K562 (cell line): Measurements from ENCODE around the gene HGS. TPM values are rescaled to one million over a fixed set of nuclear protein-coding genes. Genes with fewer than 3 reads are reported as not detected.

Experiments used
- ATAC-seq: fragments of 200-7000 bp; cut with Tn5 transposase; 3 replicates; pipeline ENCODE4 v1.9.1; 2020; ENCODE audit warnings: moderate library complexity
- BruUV-seq: library from RNA; stranded (reverse); fragments of 400-500 nt; replicated peaks from 2 replicates; lab custom pipeline; 2021; lab: Mats Ljungman, UMichigan
- CTCF ChIA-PET: fragments of 300-600 bp; formaldehyde crosslinking; extraction: SDS; loops from one replicate; lab custom pipeline; 2021; ENCODE audit warnings: low intra/inter-chr PET ratio; lab: Yijun Ruan, JAX
- POLR2A ChIA-PET: fragments of 300-600, 350-650 bp; sonication (Branson Sonifier 250); formaldehyde crosslinking; extraction: SDS; loops from one replicate; lab custom pipeline; 2021; ENCODE audit warnings: antibody characterized with exemption, inconsistent platforms; lab: Yijun Ruan, JAX
- DNase-seq, 4 experiments: peaks; one replicate each; pipeline versions ENCODE4 v3.0.0 to v3.0.0-alpha.2; 2011 to 2018; ENCODE audit warnings: low spot score in 3 of 4, mixed read lengths in 3 of 4; ENCODE audit errors: extremely low read depth in 1 of 4
- FAIRE-seq: peaks from 2 replicates; lab custom pipeline; 2011; peaks lifted over from hg19 to GRCh38; lab: Jason Lieb, UNC
- H2AFZ ChIP-seq: 2 replicates; pipeline ENCODE4 v1.6.0; 2011; ENCODE audit warnings: low read depth, low read length, control low read depth, inconsistent platforms
- H3K27ac ChIP-seq: fragments of 200-600 bp; 3 replicates; pipeline ENCODE4 v1.8.0; 2011; ENCODE audit warnings: low read depth, mild to moderate bottlenecking, control low read depth, inconsistent platforms, low read length, moderate library complexity, mixed read lengths; ENCODE audit errors: extremely low read depth
- H3K27me3 ChIP-seq, 2 experiments: fragments of 300-600 bp in 1 of 2; 2 replicates in 1 of 2; 3 replicates in 1 of 2; pipeline versions ENCODE4 v1.6.0 to v1.8.0; 2011; ENCODE audit warnings: inconsistent platforms in 2 of 2, low read length in 2 of 2, mild to moderate bottlenecking in 1 of 2, mixed read lengths in 1 of 2, moderate library complexity in 1 of 2; ENCODE audit not compliant: control insufficient read depth in 2 of 2, insufficient read depth in 2 of 2
- H3K36me3 ChIP-seq: fragments of 300-600 bp; 3 replicates; pipeline ENCODE4 v1.8.0; 2011; ENCODE audit warnings: mild to moderate bottlenecking, low read length, inconsistent platforms; ENCODE audit not compliant: control insufficient read depth, insufficient read depth
- H3K4me1 ChIP-seq, 2 experiments: fragments of 200-600 bp in 1 of 2; replicated peaks in 1 of 2; 2 replicates in 1 of 2; 3 replicates in 1 of 2; pipeline versions ENCODE4 v1.5.1 to v1.8.0; 2011; ENCODE audit warnings: inconsistent platforms in 2 of 2, low read length in 2 of 2, mild to moderate bottlenecking in 1 of 2, mixed read lengths in 1 of 2, moderate library complexity in 1 of 2; ENCODE audit not compliant: control insufficient read depth in 2 of 2, insufficient read depth in 2 of 2
- H3K4me2 ChIP-seq: 2 replicates; pipeline ENCODE4 v1.6.1; 2011; ENCODE audit warnings: low read length, control low read depth, inconsistent platforms, mixed read lengths; ENCODE audit not compliant: insufficient read depth
- H3K4me3 ChIP-seq: fragments of 200-600 bp; sonication (generic), shearing (Covaris generic); 2 replicates; pipeline ENCODE4 v1.5.1; 2016; ENCODE audit warnings: control low read depth, inconsistent platforms
- H3K79me2 ChIP-seq: fragments of 200-600 bp; 3 replicates; pipeline ENCODE4 v1.8.0; 2011; ENCODE audit warnings: low read length, inconsistent platforms; ENCODE audit not compliant: control insufficient read depth, insufficient read depth
- H3K9ac ChIP-seq, 2 experiments: 2 replicates each; pipeline versions ENCODE4 v1.6.0 to v1.6.1; 2011; ENCODE audit warnings: low read depth in 2 of 2, low read length in 2 of 2, control low read depth in 1 of 2, inconsistent platforms in 1 of 2, mild to moderate bottlenecking in 1 of 2, mixed read lengths in 1 of 2; ENCODE audit not compliant: insufficient read depth in 1 of 2
- H3K9me1 ChIP-seq: one replicate; pipeline ENCODE4 v1.6.0; 2011; ENCODE audit warnings: inconsistent platforms, mild to moderate bottlenecking, low read length, moderate library complexity; ENCODE audit not compliant: control insufficient read depth, insufficient read depth
- H3K9me3 ChIP-seq: replicated peaks from 2 replicates; pipeline ENCODE4 v1.5.1; 2011; ENCODE audit warnings: low read depth, low read length, inconsistent platforms; ENCODE audit not compliant: control insufficient read depth, insufficient read depth
- H4K20me1 ChIP-seq: replicated peaks from 2 replicates; pipeline ENCODE4 v1.6.1; 2011; ENCODE audit warnings: low read length, inconsistent platforms, mixed read lengths; ENCODE audit not compliant: control insufficient read depth, insufficient read depth
- CBFA2T2 ChIP-seq: fragments of 450-650 bp; conservative IDR thresholded peaks from 2 replicates; pipeline ENCODE4 v1.6.1; 2017; ENCODE audit warnings: mild to moderate bottlenecking
- CBFA2T3 ChIP-seq: fragments of 450-650 bp; IDR thresholded peaks from 2 replicates; pipeline ENCODE4 v1.6.1; 2017
- CC2D1A ChIP-seq: fragments of 450-650 bp; IDR thresholded peaks from 2 replicates; pipeline ENCODE4 v1.6.1; 2017; ENCODE audit warnings: mild to moderate bottlenecking
- CEBPB ChIP-seq: fragments of 450-650 bp; IDR thresholded peaks from 2 replicates; pipeline ENCODE4 v1.6.1; 2016; ENCODE audit warnings: missing genetic modification characterization, missing compliant biosample characterization
- ELF1 ChIP-seq: fragments of 200-800 bp; sonication (Bioruptor generic); IDR thresholded peaks from 2 replicates; pipeline ENCODE4 v1.6.1; 2016; ENCODE audit warnings: missing genetic modification characterization, missing compliant biosample characterization
- ESRRA ChIP-seq: fragments of 450-650 bp; IDR thresholded peaks from 2 replicates; pipeline ENCODE4 v1.6.1; 2014; ENCODE audit warnings: low read depth, mild to moderate bottlenecking, moderate library complexity, borderline replicate concordance
- HDAC2 ChIP-seq: fragments of 450-650 bp; IDR thresholded peaks from 2 replicates; pipeline ENCODE4 v1.6.1; 2016; ENCODE audit warnings: mild to moderate bottlenecking
- JUND ChIP-seq, 2 experiments: IDR thresholded peaks; 2 replicates in 1 of 2; 3 replicates in 1 of 2; pipeline ENCODE4 v1.6.1; 2011; ENCODE audit warnings: borderline replicate concordance in 2 of 2, low read depth in 2 of 2, low read length in 2 of 2, improper control_type of control experiment in 1 of 2, missing biosample characterization in 1 of 2, missing genetic modification characterization in 1 of 2, missing genetic modification reagents in 1 of 2
- MTA2 ChIP-seq: fragments of 450-650 bp; IDR thresholded peaks from 2 replicates; pipeline ENCODE4 v1.6.1; 2016; ENCODE audit warnings: low read depth
- MYNN ChIP-seq, 2 experiments: sonication (generic); formaldehyde crosslinking in 1 of 2; IDR thresholded peaks; 2 replicates each; pipeline versions ENCODE4 v1.5.0 to v1.6.1; 2016 to 2020; ENCODE audit warnings: antibody characterized with exemption in 1 of 2, missing genetic modification reagents in 1 of 2
- RBFOX2 ChIP-seq: fragments of 200-400 bp; formaldehyde crosslinking; IDR thresholded peaks from 2 replicates; pipeline ENCODE4 v1.6.1; 2017; ENCODE audit warnings: low read depth, mild to moderate bottlenecking, low read length, moderate library complexity
- SNRNP70 ChIP-seq: fragments of 200-400 bp; formaldehyde crosslinking; optimal IDR thresholded peaks from 2 replicates; pipeline ENCODE3; 2017; ENCODE audit warnings: low read depth, low read length
- ZFPM2 ChIP-seq: fragments of 250-450 bp; sonication (Bioruptor Pico); IDR thresholded peaks from 2 replicates; pipeline ENCODE4 v1.5.1; 2022; ENCODE audit warnings: mild to moderate bottlenecking
- ZNF316 ChIP-seq: fragments of 450-650 bp; IDR thresholded peaks from 2 replicates; pipeline ENCODE4 v1.6.1; 2016
- ZNF384 ChIP-seq: IDR thresholded peaks from 2 replicates; pipeline ENCODE4 v1.6.1; 2012; ENCODE audit warnings: low read depth, low read length, improper control_type of control experiment
- WGBS: fragments of 100-300 bp; shearing (Covaris generic); methylation state at CpG from one replicate; pipeline ENCODE4 v1.1.6; 2016; ENCODE audit warnings: low coverage, mixed read lengths; ENCODE audit not compliant: insufficient coverage; ENCODE audit errors: missing lambda C conversion rate; 5-methylcytosine and 5-hydroxymethylcytosine counted together
- in situ Hi-C: fragments of 300-500 bp; cut with MboI; formaldehyde crosslinking; loops from 4 replicates; pipeline ENCODE4 v1.15.0; 2018; ENCODE audit warnings: inconsistent platforms, mixed read lengths
- intact Hi-C: fragments of 100-400 bp; cut with micrococcal nuclease; formaldehyde crosslinking; loops from 2 replicates; pipeline ENCODE4 v1.14.2; 2022
- polyA plus RNA-seq, 8 experiments: library from polyadenylated mRNA; depleted of rRNA in 4 of 8; stranded (reverse) in 5 of 8; unstranded in 3 of 8; fragments of >200 nt; fragmentation: Nextera tagmentation in 2 of 8; fragmentation: Illumina TruSeq in 1 of 8; extraction: Ambion mirVana in 2 of 8; extraction: Trizol in 1 of 8; gene quantifications; 2 replicates each; pipeline versions ENCODE4 v1.2.1 to v1.2.3, GENCODE V29; 2011 to 2014; ENCODE audit warnings: inconsistent platforms in 1 of 8, missing spikeins in 1 of 8
- total RNA-seq, 7 experiments: library from RNA; depleted of rRNA in 6 of 7; stranded (reverse); fragments of >200 nt in 6 of 7; fragmentation: Illumina TruSeq in 2 of 7; extraction: Trizol in 2 of 7; gene quantifications; 2 replicates each; pipeline versions ENCODE4 v1.2.1 to v1.2.3, GENCODE V29; 2011 to 2021; ENCODE audit warnings: low replicate concordance in 1 of 7
- TF ChIP-seq, protein P1 (sequence below): sonication (generic); formaldehyde crosslinking; IDR thresholded peaks from 2 replicates; pipeline ENCODE4 v1.8.0; 2022; ENCODE audit warnings: mild to moderate bottlenecking, missing genetic modification reagents
- TF ChIP-seq, protein P2 (sequence below): fragments of 450-650 bp; IDR thresholded peaks from one replicate; pipeline ENCODE4 v1.6.1; 2018; ENCODE audit warnings: mild to moderate bottlenecking, moderate library complexity; ENCODE audit not compliant: partially characterized antibody

Gene HGS
- total and polyA plus RNA-seq, 9 of the 15 experiments (the other 6 are each of a cell fraction or from before 2014, with no cell fraction given), result 3.9 to 176 (median 77.1) TPM

DNA sequence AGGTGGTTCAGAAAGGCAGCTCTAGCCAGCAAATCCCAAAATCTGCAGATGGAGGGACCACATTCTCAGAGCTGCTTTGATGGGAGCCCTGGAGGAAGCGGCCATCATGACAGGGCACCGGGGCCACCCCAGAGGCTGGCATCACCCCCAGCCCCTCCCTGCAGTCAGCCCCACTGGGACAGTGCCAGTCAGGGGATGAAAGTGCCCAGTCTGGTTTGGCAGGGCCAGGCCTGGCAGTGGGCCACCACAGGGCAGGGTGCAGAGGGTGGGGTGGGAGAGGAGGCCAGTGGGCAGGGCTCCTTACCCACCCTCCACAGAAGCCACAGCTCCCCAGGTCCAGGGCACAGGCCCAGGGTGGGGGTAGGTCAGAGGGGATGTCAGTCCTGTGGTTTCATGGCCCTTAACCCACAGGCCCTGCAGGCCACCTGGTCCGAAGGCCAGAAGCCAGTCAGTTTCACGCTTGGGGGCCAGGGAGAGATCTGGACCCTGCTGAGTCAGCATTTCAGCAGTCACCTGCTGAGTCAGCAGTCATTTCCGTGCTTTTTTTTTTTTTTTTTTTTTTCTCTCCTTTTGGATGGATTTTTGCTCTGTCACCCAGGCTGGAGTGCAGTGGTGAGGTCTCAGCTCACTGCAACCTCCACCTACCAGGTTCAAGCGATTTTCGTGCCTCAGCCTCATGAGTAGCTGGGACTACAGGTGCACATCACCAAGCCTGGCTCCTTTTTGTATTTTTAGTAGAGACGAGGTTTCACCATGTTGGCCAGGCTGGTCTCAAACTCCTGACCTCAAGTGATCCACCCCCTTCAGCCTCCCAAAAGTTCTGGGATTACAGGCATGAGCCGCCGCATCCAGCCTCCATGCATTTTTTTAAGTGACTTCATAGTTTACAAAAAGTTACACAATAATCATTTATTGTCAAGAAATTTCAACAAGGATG is 38.6 kb downstream of the HGS start:
- no peak overlapping the region for H3K4me2 ChIP-seq
- ChIA-PET POLR2A (interaction anchor here (0.6 to 5.4 kb wide), 9 partner anchors 9 to 491 kb away, joined by 3 to 59 read pairs (median 3); partner anchors contain the start of genes ARL16, HGS and SLC25A10), CTCF (no interaction called here)
- DNase-seq, result peak; percentile 70 to 80 (median 74)
- no peak overlapping the region for H2AFZ ChIP-seq
- ATAC-seq, result peak; percentile 77
- H3K36me3 ChIP-seq, result peaks cover 27% of the 10 kb centered on the region; the same call in 1 of the 3 replicates
- no peaks in the 10 kb centered on the region for H3K27me3 ChIP-seq
- 43% methylated on average over 9 of the region's 10 CpGs for WGBS
- H3K9me3 ChIP-seq, result no peaks in the 10 kb centered on the region
- peaks cover 19 to 53% of the 10 kb centered on the region in 2 experiments for H3K4me1 ChIP-seq
- H3K27ac ChIP-seq, result peak overlapping the region; percentile 54; the same call in 2 of the 3 replicates
- H3K79me2 ChIP-seq, result no peaks in the 10 kb centered on the region
- in situ Hi-C loops (no loop called here), intact Hi-C loops (no loop called here)
- H3K4me3 ChIP-seq, result no peak overlapping the region
- no TSS peak for BruUV-seq
- no peaks in the 10 kb centered on the region for H3K9me1 ChIP-seq
- H4K20me1 ChIP-seq, result no peaks in the 10 kb centered on the region; the same call in 1 of the 2 replicates
- peak; percentile 83 for FAIRE-seq
- peak overlapping the region in 1 of 2 experiments; percentile 61; a peak in 2 of 4 replicates for H3K9ac ChIP-seq
- no peak for TF ChIP-seq ZFPM2 (CRISPR knock-in tag)
- peak; percentile 45 for TF ChIP-seq RBFOX2
- TF ChIP-seq CC2D1A, result peak; percentile 46; the same call in 1 of the 2 replicates
- peak; percentile 57; the same call in 1 of the 2 replicates for TF ChIP-seq CEBPB (tag)
- TF ChIP-seq ZNF316, result peak; percentile 100
- TF ChIP-seq, protein P1, sequence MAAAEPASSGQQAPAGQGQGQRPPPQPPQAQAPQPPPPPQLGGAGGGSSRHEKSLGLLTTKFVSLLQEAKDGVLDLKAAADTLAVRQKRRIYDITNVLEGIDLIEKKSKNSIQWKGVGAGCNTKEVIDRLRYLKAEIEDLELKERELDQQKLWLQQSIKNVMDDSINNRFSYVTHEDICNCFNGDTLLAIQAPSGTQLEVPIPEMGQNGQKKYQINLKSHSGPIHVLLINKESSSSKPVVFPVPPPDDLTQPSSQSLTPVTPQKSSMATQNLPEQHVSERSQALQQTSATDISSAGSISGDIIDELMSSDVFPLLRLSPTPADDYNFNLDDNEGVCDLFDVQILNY (CRISPR knock-in tag), result no peak
- TF ChIP-seq, protein P2, sequence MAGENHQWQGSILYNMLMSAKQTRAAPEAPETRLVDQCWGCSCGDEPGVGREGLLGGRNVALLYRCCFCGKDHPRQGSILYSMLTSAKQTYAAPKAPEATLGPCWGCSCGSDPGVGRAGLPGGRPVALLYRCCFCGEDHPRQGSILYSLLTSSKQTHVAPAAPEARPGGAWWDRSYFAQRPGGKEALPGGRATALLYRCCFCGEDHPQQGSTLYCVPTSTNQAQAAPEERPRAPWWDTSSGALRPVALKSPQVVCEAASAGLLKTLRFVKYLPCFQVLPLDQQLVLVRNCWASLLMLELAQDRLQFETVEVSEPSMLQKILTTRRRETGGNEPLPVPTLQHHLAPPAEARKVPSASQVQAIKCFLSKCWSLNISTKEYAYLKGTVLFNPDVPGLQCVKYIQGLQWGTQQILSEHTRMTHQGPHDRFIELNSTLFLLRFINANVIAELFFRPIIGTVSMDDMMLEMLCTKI, result no peak
- peak; percentile 35; the same call in 1 of the 2 replicates for TF ChIP-seq ESRRA
- TF ChIP-seq MTA2, result 0 out of 2 replicates have a peak, but pooled peaks have one; percentile 18
- TF ChIP-seq CBFA2T3, result peak; percentile 53; the same call in 1 of the 2 replicates
- peak; percentile 74 for TF ChIP-seq JUND (IDR thresholded peaks at IDR 0.05; ENCODE audit: borderline replicate concordance, low read depth, low read length)
- peak; percentile 51; the same call in 1 of the 3 replicates for TF ChIP-seq JUND (tag; IDR thresholded peaks at IDR 0.05; ENCODE audit: borderline replicate concordance, low read depth, low read length)
- TF ChIP-seq HDAC2, result 0 out of 2 replicates have a peak, but pooled peaks have one; percentile 57
- TF ChIP-seq MYNN (IDR thresholded peaks at IDR 0.05), result peak; percentile 68; the same call in 1 of the 2 replicates
- TF ChIP-seq MYNN (CRISPR knock-in tag; IDR thresholded peaks at IDR 0.05), result no peak
- peak; percentile 21 for TF ChIP-seq SNRNP70
- TF ChIP-seq ELF1 (tag), result 0 out of 2 replicates have a peak, but pooled peaks have one; percentile 21
- TF ChIP-seq ZNF384, result peak; percentile 98
- peak; percentile 33; the same call in 1 of the 2 replicates for TF ChIP-seq CBFA2T2
